ENCODE measurements around the gene GRK3. TPM values are rescaled to one million over a fixed set of nuclear protein-coding genes. Genes with fewer than 3 reads are reported as not detected.

Gene GRK3
- total and polyA plus RNA-seq, 2 donors (not counting 3 experiments of a cell fraction or from before 2014, with no cell fraction given): 0.68 to 4.4 TPM

- POLR2A ChIA-PET: no interaction called here
- H4K20me1 ChIP-seq (replicated peaks; ENCODE audit: control insufficient read depth, extremely low read depth, insufficient read depth, low read length): no peaks in the 10 kb centered on the region
- H3K4me1 ChIP-seq (ENCODE audit: control insufficient read depth, extremely low read depth, insufficient read depth, low read length): no peaks in the 10 kb centered on the region
- no peak overlapping the region for H3K9ac ChIP-seq (replicated peaks; ENCODE audit: extremely low read depth, insufficient read depth, low read length)
- dilution Hi-C loops (cut with MboI; ENCODE audit: extremely low pct_ligation_motif_present, low sequenced_read_pairs): no loop called here
- H3K9me1 ChIP-seq (replicated peaks; ENCODE audit: control insufficient read depth, extremely low read depth, insufficient read depth, low read length): no peaks in the 10 kb centered on the region
- no peaks in the 10 kb centered on the region for H3K36me3 ChIP-seq (ENCODE audit: control insufficient read depth in 2 of 2, extremely low read depth in 1 of 2, insufficient read depth in 2 of 2, low read length in 2 of 2)
- TF ChIP-seq EZH2 (IDR thresholded peaks at IDR 0.05; ENCODE audit: borderline replicate concordance, low read depth, low read length, severe bottlenecking) (no peak), FOS (IDR thresholded peaks at IDR 0.05; ENCODE audit: borderline replicate concordance, insufficient read depth, low read length) (no peak), JUN (IDR thresholded peaks at IDR 0.05; ENCODE audit: borderline replicate concordance, insufficient read depth, insufficient read length, low read depth) (no peak), GATA2 (IDR thresholded peaks at IDR 0.05; ENCODE audit: insufficient read depth, insufficient read length, low read depth, low read length) (no peak), POLR2A (IDR thresholded peaks at IDR 0.05; ENCODE audit: low read depth, low read length) (no peak), POLR2AphosphoS5 (IDR thresholded peaks at IDR 0.05; ENCODE audit: insufficient read depth, low read depth, low read length) (no peak), MYC (IDR thresholded peaks at IDR 0.05; ENCODE audit: low read depth, low read length) (no peak), CTCF (IDR thresholded peaks at IDR 0.05; ENCODE audit: extremely low read depth in 1 of 2, insufficient read depth in 1 of 2, low read depth in 1 of 2, low read length in 2 of 2) (no peak)
- TF ChIP-seq, protein P1, sequence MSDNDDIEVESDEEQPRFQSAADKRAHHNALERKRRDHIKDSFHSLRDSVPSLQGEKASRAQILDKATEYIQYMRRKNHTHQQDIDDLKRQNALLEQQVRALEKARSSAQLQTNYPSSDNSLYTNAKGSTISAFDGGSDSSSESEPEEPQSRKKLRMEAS (IDR thresholded peaks at IDR 0.05; ENCODE audit: insufficient read depth, insufficient read length): no peak
- FAIRE-seq: no peak
- H3K27me3 ChIP-seq (ENCODE audit: control insufficient read depth in 2 of 2, insufficient read depth in 2 of 2, low read length in 2 of 2): peaks cover 0 to 2% of the 10 kb centered on the region in 2 experiments
- DNase-seq (ENCODE audit: low read depth, low spot score): no peak
- BruUV-seq (replicated peaks): no TSS peak
- CTCF ChIA-PET: interaction anchor here (0.8 to 1.2 kb wide), 3 partner anchors 10 to 117 kb away, joined by 3 to 4 read pairs (median 3); no protein-coding TSS in a partner anchor
- no peak overlapping the region for H3K4me3 ChIP-seq (replicated peaks in 1 of 3; ENCODE audit: insufficient read depth in 1 of 3, low read depth in 1 of 3, low read length in 3 of 3)
- no peaks in the 10 kb centered on the region for H3K9me3 ChIP-seq (replicated peaks; ENCODE audit: control insufficient read depth, insufficient read depth, low read length)
- intact Hi-C loops (cut with micrococcal nuclease): no loop called here
- no peak overlapping the region for H2AFZ ChIP-seq (ENCODE audit: low read depth, low read length)
- H3K27ac ChIP-seq (ENCODE audit: insufficient read depth, low read depth, low read length): no peak overlapping the region
- no peak overlapping the region for H3K4me2 ChIP-seq (ENCODE audit: insufficient read depth, low read length)
- no peaks in the 10 kb centered on the region for H3K79me2 ChIP-seq (ENCODE audit: control insufficient read depth, insufficient read depth, low read length)
Observed at GRCh38 chr22:25655371-25655935, 91.0 kb downstream of the GRK3 start.
